ENCODE results near the gene THSD1. TPM values are rescaled to one million over a fixed set of nuclear protein-coding genes. Genes with fewer than 3 reads are reported as not detected.

The THSD1 gene
- total RNA-seq, 1 donor from 2014 or later: 4.8 TPM

DNA sequence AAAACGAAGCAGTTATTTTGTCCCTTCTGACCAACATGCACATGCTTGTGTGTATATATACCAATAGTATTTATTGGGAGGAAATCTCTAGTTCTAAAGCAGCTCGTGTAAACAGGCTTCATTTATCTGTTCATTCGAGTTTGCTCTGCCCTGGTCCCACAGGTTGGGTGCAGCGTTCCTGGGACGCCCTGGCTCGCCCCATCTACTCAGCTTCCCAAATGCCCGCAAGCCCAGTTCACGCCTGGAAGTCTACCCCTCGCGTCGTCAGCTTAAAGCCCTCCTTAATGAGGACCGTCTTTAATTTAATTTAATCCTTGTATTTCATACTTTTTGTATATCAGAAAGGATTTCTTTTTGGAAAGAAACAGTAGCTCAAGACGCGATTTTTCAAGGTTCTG is 604 bp downstream of the THSD1 start:
- Histone ChIP-seq H3K36me3 (ENCODE audit: control insufficient read depth, insufficient read depth, low read length) (no peaks in the 10 kb centered on the region), H3K27me3 (ENCODE audit: control insufficient read depth, insufficient read depth, low read length) (no peaks in the 10 kb centered on the region), H3K4me3 (ENCODE audit: low read depth, low read length) (peak overlapping the region; percentile 73)
- no peak for DNase-seq (ENCODE audit: low read depth)
- TF ChIP-seq, protein P1, sequence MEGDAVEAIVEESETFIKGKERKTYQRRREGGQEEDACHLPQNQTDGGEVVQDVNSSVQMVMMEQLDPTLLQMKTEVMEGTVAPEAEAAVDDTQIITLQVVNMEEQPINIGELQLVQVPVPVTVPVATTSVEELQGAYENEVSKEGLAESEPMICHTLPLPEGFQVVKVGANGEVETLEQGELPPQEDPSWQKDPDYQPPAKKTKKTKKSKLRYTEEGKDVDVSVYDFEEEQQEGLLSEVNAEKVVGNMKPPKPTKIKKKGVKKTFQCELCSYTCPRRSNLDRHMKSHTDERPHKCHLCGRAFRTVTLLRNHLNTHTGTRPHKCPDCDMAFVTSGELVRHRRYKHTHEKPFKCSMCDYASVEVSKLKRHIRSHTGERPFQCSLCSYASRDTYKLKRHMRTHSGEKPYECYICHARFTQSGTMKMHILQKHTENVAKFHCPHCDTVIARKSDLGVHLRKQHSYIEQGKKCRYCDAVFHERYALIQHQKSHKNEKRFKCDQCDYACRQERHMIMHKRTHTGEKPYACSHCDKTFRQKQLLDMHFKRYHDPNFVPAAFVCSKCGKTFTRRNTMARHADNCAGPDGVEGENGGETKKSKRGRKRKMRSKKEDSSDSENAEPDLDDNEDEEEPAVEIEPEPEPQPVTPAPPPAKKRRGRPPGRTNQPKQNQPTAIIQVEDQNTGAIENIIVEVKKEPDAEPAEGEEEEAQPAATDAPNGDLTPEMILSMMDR (IDR thresholded peaks at IDR 0.05; ENCODE audit: insufficient read depth, low read length, poor library complexity, severe bottlenecking): no peak

DNA sequence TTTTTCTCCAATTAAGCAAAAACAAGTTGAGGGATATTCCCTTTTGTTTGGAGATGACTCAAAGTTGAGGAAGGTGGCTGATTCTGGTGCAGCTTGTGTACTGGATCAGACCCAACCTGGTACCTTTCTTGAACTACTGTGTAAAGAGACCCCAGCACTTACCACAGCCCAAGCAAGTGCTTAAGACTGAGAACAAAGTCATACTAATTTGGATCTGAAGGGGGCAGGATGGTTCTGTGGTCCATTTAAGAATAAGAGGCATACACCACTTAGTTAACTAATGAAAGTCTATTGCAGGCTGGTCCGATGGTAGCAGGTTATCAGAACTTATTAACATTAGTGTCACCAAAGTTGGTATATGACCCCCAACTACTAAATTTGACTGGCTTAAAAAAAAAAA is 6.3 kb downstream of the THSD1 start:
- H3K27me3 ChIP-seq (ENCODE audit: control insufficient read depth, insufficient read depth, low read length): no peaks in the 10 kb centered on the region
- no peak for DNase-seq (ENCODE audit: low read depth)
- no peaks in the 10 kb centered on the region for H3K36me3 ChIP-seq (ENCODE audit: control insufficient read depth, insufficient read depth, low read length)

DNA sequence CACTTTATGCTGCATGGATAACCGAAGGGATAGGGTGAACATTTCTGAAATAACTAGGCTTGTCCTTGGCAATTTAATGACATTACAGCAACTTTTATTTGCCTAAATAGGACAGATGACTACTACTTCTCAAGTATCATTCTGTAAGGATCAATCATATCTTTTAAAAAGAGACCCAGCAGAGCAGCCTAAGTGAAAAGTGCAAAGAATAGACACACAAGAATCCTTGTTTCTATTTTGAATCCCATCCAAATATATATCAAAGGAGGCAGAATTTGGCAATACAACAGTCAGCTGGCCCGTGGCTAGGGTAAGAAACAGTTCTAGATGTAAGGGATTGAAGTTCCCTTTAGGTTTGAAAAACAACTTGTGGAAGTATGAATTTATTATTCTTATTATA is 6.9 kb downstream of the THSD1 start:
- DNase-seq (ENCODE audit: low read depth): no peak
- Histone ChIP-seq H3K36me3 (ENCODE audit: control insufficient read depth, insufficient read depth, low read length) (no peaks in the 10 kb centered on the region), H3K4me3 (ENCODE audit: low read depth, low read length) (no peak overlapping the region), H3K27me3 (ENCODE audit: control insufficient read depth, insufficient read depth, low read length) (no peaks in the 10 kb centered on the region)
- TF ChIP-seq, protein P1 (IDR thresholded peaks at IDR 0.05; ENCODE audit: insufficient read depth, low read length, poor library complexity, severe bottlenecking): no peak

More for the DNA sequence above, 6.3 kb downstream of the THSD1 start:
- TF ChIP-seq, protein P1 (IDR thresholded peaks at IDR 0.05; ENCODE audit: insufficient read depth, low read length, poor library complexity, severe bottlenecking): no peak
- H3K4me3 ChIP-seq (ENCODE audit: low read depth, low read length): no peak overlapping the region

DNA sequence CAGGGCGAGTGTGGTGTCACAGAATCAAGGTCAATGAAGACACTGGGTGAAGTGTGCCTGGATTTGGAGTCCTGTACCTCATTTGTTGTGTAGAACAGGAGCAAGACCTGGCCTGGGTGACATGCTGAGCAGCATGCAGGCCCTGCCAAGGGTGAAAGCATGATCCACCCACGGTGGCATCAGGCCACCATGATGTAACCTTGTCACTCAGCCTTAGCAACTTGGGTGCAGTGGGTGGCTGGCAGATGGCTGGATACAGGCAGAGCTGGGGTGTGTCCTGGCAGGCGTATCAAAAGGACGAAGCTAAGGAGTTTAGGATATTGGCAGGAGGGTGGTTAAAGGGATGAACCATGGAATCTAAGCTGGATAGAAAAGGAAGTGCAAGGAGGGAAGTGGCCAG is 10.3 kb downstream of the THSD1 start:
- Histone ChIP-seq H3K4me3 (ENCODE audit: low read depth, low read length) (no peak overlapping the region), H3K27me3 (ENCODE audit: control insufficient read depth, insufficient read depth, low read length) (no peaks in the 10 kb centered on the region), H3K36me3 (ENCODE audit: control insufficient read depth, insufficient read depth, low read length) (no peaks in the 10 kb centered on the region)
- TF ChIP-seq, protein P1 (IDR thresholded peaks at IDR 0.05; ENCODE audit: insufficient read depth, low read length, poor library complexity, severe bottlenecking): no peak
- no peak for DNase-seq (ENCODE audit: low read depth)

DNA sequence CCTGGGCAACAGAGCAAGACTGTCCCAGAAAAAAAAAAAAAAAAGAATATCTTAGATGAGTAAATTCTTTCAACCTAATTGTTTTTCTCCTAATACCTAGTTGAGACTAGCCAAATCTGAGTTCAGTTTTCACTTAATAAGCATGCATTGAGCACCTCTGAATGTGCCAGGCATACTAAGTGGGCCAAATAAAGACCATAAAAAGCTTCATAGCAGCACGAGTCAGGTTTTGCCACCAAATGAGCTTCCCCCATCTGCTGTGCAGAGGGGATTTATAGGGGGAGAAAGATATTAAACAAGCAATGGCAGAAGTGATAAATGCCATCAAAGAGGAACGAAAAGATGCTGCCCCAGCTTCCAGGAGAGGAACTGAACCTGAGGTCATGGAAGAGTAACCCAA is 11.4 kb downstream of the THSD1 start:
- Histone ChIP-seq H3K36me3 (ENCODE audit: control insufficient read depth, insufficient read depth, low read length) (no peaks in the 10 kb centered on the region), H3K27me3 (ENCODE audit: control insufficient read depth, insufficient read depth, low read length) (no peaks in the 10 kb centered on the region), H3K4me3 (ENCODE audit: low read depth, low read length) (no peak overlapping the region)
- TF ChIP-seq, protein P1 (IDR thresholded peaks at IDR 0.05; ENCODE audit: insufficient read depth, low read length, poor library complexity, severe bottlenecking): no peak
- no peak for DNase-seq (ENCODE audit: low read depth)

DNA sequence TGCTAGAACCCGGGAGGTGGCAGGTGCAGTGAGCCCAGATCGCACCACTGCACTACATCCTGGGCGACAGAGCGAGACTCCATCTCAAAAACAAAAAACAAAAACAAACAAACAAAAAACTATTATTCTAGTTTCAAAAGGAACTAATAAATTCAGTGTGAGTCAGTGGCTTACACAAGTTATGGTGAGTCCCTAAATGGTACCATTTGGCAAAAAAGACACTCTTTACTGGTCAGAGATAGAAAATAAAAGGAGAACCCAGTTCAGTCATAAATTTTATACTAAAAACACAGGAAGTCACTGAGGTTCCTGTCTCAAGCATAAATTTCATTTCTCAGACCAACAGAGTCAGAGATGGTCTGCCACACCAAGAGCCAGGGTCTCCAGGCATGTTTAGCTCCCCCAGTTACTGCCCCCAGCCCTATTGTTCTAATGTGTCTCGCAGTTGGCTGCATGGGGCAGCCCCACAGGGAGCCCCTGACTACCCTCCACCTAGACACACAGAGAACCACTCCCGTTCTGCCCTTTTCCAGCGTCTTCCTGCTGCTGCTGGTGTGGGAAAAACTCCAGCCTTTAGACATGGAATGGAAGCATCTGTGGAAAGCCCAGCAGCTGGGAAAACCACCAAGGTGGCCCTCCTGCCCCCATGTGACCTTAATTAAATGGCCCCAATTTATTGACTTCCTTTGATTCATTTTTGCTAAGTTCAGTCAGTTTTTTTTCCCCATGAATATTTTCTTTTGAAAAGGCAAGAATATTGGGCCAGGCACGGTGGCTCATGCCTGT is 12.2 kb downstream of the THSD1 start:
- Histone ChIP-seq H3K36me3 (ENCODE audit: control insufficient read depth, insufficient read depth, low read length) (no peaks in the 10 kb centered on the region), H3K4me3 (ENCODE audit: low read depth, low read length) (no peak overlapping the region), H3K27me3 (ENCODE audit: control insufficient read depth, insufficient read depth, low read length) (no peaks in the 10 kb centered on the region)
- no peak for DNase-seq (ENCODE audit: low read depth)
- TF ChIP-seq, protein P1 (IDR thresholded peaks at IDR 0.05; ENCODE audit: insufficient read depth, low read length, poor library complexity, severe bottlenecking): no peak
